Measurements from ENCODE around the gene IL12A. TPM values are rescaled to one million over a fixed set of nuclear protein-coding genes. Genes with fewer than 3 reads are reported as not detected.

IL12A gene
- total and polyA plus RNA-seq, 4 donors = 0.08 to 0.25 (median 0.09) TPM; not detected in 1

DNA sequence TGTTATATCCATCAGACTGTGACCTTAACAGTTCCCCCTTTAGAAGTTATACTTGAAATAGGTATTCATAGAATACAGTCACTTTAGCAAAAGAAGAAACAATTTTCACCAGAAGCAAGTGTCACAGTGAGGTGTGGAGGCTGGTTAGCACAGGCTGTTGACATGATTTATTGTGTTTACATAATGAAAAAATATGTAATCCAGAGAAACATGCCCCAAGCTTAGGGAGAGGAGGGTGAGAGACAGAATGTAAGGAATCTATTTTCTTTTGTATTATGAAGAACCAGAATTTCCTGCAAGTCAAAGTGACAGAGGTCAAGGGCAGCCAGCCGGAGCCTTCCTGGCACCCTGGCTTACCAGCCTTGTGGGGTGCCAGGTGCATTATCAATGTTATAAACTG lies 4.0 kb downstream of the IL12A start:
- peaks cover 0 to 15% (median 11%) of the 10 kb centered on the region in 4 donors for H3K4me1 ChIP-seq (ENCODE audit: control insufficient read depth in 4 of 4, insufficient read depth in 4 of 4, low read length in 3 of 4)
- H3K9ac ChIP-seq (ENCODE audit: low read depth in 1 of 2, low read length in 2 of 2) = no peak overlapping the region
- DNase-seq (ENCODE audit: low spot score) = no peak
- H3K27me3 ChIP-seq (ENCODE audit: control insufficient read depth in 4 of 4, insufficient read depth in 4 of 4, low read length in 3 of 4) = no peaks in the 10 kb centered on the region
- H3K9me3 ChIP-seq (ENCODE audit: control insufficient read depth in 4 of 4, low read length in 3 of 4) = no peaks in the 10 kb centered on the region
- WGBS = 61% methylated on average over 1 of the region's 1 CpG
- H3K4me3 ChIP-seq (ENCODE audit: low read depth in 1 of 3, low read length in 3 of 3) = no peak overlapping the region
- TF ChIP-seq RAD21 (IDR thresholded peaks at IDR 0.05) = no peak
- TF ChIP-seq HNF4G (IDR thresholded peaks at IDR 0.05) = no peak
- TF ChIP-seq HNF4A (conservative IDR thresholded peaks at IDR 0.05) = no peak
- TF ChIP-seq SP1 (IDR thresholded peaks at IDR 0.05) = no peak
- TF ChIP-seq YY1 (IDR thresholded peaks at IDR 0.05) = no peak
- TF ChIP-seq JUND (IDR thresholded peaks at IDR 0.05) = no peak
- TF ChIP-seq, protein P1, sequence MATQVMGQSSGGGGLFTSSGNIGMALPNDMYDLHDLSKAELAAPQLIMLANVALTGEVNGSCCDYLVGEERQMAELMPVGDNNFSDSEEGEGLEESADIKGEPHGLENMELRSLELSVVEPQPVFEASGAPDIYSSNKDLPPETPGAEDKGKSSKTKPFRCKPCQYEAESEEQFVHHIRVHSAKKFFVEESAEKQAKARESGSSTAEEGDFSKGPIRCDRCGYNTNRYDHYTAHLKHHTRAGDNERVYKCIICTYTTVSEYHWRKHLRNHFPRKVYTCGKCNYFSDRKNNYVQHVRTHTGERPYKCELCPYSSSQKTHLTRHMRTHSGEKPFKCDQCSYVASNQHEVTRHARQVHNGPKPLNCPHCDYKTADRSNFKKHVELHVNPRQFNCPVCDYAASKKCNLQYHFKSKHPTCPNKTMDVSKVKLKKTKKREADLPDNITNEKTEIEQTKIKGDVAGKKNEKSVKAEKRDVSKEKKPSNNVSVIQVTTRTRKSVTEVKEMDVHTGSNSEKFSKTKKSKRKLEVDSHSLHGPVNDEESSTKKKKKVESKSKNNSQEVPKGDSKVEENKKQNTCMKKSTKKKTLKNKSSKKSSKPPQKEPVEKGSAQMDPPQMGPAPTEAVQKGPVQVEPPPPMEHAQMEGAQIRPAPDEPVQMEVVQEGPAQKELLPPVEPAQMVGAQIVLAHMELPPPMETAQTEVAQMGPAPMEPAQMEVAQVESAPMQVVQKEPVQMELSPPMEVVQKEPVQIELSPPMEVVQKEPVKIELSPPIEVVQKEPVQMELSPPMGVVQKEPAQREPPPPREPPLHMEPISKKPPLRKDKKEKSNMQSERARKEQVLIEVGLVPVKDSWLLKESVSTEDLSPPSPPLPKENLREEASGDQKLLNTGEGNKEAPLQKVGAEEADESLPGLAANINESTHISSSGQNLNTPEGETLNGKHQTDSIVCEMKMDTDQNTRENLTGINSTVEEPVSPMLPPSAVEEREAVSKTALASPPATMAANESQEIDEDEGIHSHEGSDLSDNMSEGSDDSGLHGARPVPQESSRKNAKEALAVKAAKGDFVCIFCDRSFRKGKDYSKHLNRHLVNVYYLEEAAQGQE (IDR thresholded peaks at IDR 0.05) = no peak
- no peak for TF ChIP-seq TAF1 (conservative IDR thresholded peaks at IDR 0.05)
- TF ChIP-seq NR2F2 (IDR thresholded peaks at IDR 0.05) = no peak
- no peaks in the 10 kb centered on the region for H3K36me3 ChIP-seq (ENCODE audit: control insufficient read depth in 4 of 4, insufficient read depth in 3 of 4, low read depth in 1 of 4, low read length in 3 of 4)
- no peak overlapping the region for H3K27ac ChIP-seq (ENCODE audit: low read depth in 1 of 2, low read length in 2 of 2)

DNA sequence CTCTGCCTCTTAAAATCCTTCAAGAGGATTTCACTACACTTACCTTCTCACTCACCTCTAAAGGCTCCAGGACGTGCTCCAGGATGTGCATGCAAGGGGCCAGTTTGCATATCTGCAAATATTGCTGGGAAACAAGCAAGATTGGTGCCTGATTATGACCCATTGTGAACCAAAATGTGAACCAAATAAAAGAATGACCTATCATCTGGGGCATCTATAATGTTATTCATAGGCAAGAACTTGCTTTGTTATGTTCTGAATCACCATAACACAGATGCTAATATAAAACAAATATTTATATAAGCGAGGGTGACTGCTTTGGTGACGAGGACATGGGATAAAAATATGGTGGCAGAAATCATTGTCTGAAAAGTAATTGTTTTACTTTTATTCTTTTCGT lies 5.5 kb downstream of the IL12A start:
- no peak overlapping the region for H3K27ac ChIP-seq (ENCODE audit: low read depth in 1 of 2, low read length in 2 of 2)
- no peaks in the 10 kb centered on the region for H3K36me3 ChIP-seq (ENCODE audit: control insufficient read depth in 4 of 4, insufficient read depth in 3 of 4, low read depth in 1 of 4, low read length in 3 of 4)
- H3K9me3 ChIP-seq (ENCODE audit: control insufficient read depth in 4 of 4, low read length in 3 of 4) = no peaks in the 10 kb centered on the region
- H3K4me1 ChIP-seq (ENCODE audit: control insufficient read depth in 4 of 4, insufficient read depth in 4 of 4, low read length in 3 of 4) = peaks cover 0 to 8% (median 4%) of the 10 kb centered on the region in 4 donors
- no peak overlapping the region for H3K9ac ChIP-seq (ENCODE audit: low read depth in 1 of 2, low read length in 2 of 2)
- no peaks in the 10 kb centered on the region for H3K27me3 ChIP-seq (ENCODE audit: control insufficient read depth in 4 of 4, insufficient read depth in 4 of 4, low read length in 3 of 4)
- H3K4me3 ChIP-seq (ENCODE audit: low read depth in 1 of 3, low read length in 3 of 3) = no peak overlapping the region
- WGBS = 86% methylated on average over 4 of the region's 4 CpGs
- TF ChIP-seq, protein P2, sequence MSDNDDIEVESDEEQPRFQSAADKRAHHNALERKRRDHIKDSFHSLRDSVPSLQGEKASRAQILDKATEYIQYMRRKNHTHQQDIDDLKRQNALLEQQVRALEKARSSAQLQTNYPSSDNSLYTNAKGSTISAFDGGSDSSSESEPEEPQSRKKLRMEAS (IDR thresholded peaks at IDR 0.05) = no peak
- TF ChIP-seq, protein P3, sequence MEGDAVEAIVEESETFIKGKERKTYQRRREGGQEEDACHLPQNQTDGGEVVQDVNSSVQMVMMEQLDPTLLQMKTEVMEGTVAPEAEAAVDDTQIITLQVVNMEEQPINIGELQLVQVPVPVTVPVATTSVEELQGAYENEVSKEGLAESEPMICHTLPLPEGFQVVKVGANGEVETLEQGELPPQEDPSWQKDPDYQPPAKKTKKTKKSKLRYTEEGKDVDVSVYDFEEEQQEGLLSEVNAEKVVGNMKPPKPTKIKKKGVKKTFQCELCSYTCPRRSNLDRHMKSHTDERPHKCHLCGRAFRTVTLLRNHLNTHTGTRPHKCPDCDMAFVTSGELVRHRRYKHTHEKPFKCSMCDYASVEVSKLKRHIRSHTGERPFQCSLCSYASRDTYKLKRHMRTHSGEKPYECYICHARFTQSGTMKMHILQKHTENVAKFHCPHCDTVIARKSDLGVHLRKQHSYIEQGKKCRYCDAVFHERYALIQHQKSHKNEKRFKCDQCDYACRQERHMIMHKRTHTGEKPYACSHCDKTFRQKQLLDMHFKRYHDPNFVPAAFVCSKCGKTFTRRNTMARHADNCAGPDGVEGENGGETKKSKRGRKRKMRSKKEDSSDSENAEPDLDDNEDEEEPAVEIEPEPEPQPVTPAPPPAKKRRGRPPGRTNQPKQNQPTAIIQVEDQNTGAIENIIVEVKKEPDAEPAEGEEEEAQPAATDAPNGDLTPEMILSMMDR (IDR thresholded peaks at IDR 0.05; ENCODE audit: low read depth, low read length, missing input control) = no peak
- no peak for TF ChIP-seq JUND (IDR thresholded peaks at IDR 0.05)
- TF ChIP-seq NR2F2 (IDR thresholded peaks at IDR 0.05) = no peak
- TF ChIP-seq YY1 (IDR thresholded peaks at IDR 0.05) = no peak
- no peak for TF ChIP-seq HNF4G (IDR thresholded peaks at IDR 0.05)
- no peak for TF ChIP-seq TAF1 (conservative IDR thresholded peaks at IDR 0.05)
- TF ChIP-seq, protein P4, sequence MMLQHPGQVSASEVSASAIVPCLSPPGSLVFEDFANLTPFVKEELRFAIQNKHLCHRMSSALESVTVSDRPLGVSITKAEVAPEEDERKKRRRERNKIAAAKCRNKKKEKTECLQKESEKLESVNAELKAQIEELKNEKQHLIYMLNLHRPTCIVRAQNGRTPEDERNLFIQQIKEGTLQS (IDR thresholded peaks at IDR 0.05) = no peak
- no peak for TF ChIP-seq FOXA1 (IDR thresholded peaks at IDR 0.05)
- DNase-seq (ENCODE audit: low spot score) = no peak

DNA sequence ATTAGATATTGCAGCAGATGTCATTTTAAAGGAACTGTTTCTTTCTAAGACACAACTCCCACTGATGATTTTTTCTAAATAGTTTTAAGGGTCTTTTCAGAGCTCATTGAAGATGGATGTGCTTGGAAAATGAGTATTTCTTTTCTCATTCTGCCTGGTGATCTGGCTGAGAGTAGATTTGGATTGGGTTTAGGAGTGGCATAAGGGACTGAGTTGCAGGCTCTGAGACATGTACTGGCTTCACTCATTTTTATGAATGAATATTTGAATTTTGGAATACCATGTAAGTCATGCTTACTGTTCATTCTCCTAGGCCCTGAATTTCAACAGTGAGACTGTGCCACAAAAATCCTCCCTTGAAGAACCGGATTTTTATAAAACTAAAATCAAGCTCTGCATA lies 6.5 kb downstream of the IL12A start:
- no peak overlapping the region for H3K27ac ChIP-seq (ENCODE audit: low read depth in 1 of 2, low read length in 2 of 2)
- peaks cover 0 to 3% (median 2%) of the 10 kb centered on the region in 4 donors for H3K4me1 ChIP-seq (ENCODE audit: control insufficient read depth in 4 of 4, insufficient read depth in 4 of 4, low read length in 3 of 4)
- no peak overlapping the region for H3K4me3 ChIP-seq (ENCODE audit: low read depth in 1 of 3, low read length in 3 of 3)
- H3K27me3 ChIP-seq (ENCODE audit: control insufficient read depth in 4 of 4, insufficient read depth in 4 of 4, low read length in 3 of 4) = no peaks in the 10 kb centered on the region
- no peak for DNase-seq (ENCODE audit: low spot score)
- H3K36me3 ChIP-seq (ENCODE audit: control insufficient read depth in 4 of 4, insufficient read depth in 3 of 4, low read depth in 1 of 4, low read length in 3 of 4) = no peaks in the 10 kb centered on the region
- no peak overlapping the region for H3K9ac ChIP-seq (ENCODE audit: low read depth in 1 of 2, low read length in 2 of 2)
- 96% methylated on average over 1 of the region's 1 CpG for WGBS
- no peaks in the 10 kb centered on the region for H3K9me3 ChIP-seq (ENCODE audit: control insufficient read depth in 4 of 4, low read length in 3 of 4)
- TF ChIP-seq, protein P1 (IDR thresholded peaks at IDR 0.05) = no peak
- TF ChIP-seq GABPA (IDR thresholded peaks at IDR 0.05 in 1 of 2, conservative IDR thresholded peaks at IDR 0.05 in 1 of 2) = no peak
- no peak for TF ChIP-seq RXRA (IDR thresholded peaks at IDR 0.05)
- TF ChIP-seq, protein P5, sequence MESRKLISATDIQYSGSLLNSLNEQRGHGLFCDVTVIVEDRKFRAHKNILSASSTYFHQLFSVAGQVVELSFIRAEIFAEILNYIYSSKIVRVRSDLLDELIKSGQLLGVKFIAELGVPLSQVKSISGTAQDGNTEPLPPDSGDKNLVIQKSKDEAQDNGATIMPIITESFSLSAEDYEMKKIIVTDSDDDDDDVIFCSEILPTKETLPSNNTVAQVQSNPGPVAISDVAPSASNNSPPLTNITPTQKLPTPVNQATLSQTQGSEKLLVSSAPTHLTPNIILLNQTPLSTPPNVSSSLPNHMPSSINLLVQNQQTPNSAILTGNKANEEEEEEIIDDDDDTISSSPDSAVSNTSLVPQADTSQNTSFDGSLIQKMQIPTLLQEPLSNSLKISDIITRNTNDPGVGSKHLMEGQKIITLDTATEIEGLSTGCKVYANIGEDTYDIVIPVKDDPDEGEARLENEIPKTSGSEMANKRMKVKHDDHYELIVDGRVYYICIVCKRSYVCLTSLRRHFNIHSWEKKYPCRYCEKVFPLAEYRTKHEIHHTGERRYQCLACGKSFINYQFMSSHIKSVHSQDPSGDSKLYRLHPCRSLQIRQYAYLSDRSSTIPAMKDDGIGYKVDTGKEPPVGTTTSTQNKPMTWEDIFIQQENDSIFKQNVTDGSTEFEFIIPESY (IDR thresholded peaks at IDR 0.05) = no peak
- TF ChIP-seq YY1 (IDR thresholded peaks at IDR 0.05) = no peak
- no peak for TF ChIP-seq HNF4A (conservative IDR thresholded peaks at IDR 0.05)
- no peak for TF ChIP-seq FOXA2 (IDR thresholded peaks at IDR 0.05)
- no peak for TF ChIP-seq SP1 (IDR thresholded peaks at IDR 0.05)
- no peak for TF ChIP-seq TAF1 (conservative IDR thresholded peaks at IDR 0.05)

Measured in liver (tissue), 9 donors.